CD4-positive, alpha-beta T cell treated with Interleukin-6 for 4 hours (primary cell): ENCODE data around the gene UCK2.

Source experiments
- DNase-seq: peaks from one replicate; pipeline ENCODE4 v3.0.0-alpha.2; 2020; ENCODE audit warnings: mixed read lengths

The UCK2 gene

DNA sequence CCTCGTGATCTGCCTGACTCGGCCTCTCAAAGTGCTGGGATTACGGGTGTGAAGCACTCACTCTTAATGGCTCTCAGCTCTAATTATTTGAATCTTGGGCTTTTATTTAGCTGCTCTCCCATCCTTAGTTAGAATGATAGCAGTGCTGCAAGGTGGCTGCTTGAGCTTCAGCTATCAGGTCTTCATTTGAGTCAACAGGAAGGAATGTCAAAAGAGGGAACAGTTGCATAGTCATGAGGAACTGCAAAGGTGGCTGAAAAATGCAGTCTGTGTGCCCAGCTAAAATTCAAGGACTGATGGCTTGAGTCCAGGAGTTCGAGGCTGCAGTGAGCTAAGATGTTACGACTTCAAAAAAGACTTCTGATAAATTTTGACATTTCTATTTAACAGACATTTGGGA, 55.6 kb downstream of the UCK2 start:
- no peak for DNase-seq

DNA sequence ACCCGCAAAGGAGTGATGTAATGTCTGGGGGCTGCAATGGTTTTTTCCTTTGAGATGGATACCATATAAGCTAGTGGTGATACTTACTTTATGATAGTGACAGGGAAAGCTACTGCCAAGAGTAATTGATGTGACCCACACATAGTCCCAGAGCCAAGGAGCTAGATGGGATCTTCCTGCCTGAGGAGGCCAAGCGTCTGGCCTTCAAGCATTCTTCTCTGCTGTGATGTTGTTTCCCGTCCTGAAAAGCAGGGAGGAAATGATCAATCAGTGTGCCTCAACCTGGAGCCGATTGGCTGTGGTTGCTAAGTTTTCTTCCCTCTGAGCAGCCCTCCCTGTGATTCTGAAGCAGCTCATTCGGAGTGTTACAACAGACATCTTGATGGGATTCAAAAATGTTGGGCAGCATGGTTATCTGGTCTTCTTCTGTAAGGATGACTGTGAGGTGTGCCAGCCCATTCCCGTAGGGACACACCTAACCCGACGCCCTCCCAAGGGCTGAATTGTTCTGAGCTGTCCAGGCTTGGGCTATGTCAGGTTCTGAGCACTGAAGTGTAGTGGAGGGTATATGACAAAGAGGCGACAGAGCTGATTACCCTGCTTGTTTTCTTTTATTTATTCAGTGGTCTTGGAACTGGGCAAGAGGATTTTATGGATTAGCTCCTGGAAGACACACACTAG, 56.7 kb downstream of the UCK2 start:
- DNase-seq = no peak

DNA sequence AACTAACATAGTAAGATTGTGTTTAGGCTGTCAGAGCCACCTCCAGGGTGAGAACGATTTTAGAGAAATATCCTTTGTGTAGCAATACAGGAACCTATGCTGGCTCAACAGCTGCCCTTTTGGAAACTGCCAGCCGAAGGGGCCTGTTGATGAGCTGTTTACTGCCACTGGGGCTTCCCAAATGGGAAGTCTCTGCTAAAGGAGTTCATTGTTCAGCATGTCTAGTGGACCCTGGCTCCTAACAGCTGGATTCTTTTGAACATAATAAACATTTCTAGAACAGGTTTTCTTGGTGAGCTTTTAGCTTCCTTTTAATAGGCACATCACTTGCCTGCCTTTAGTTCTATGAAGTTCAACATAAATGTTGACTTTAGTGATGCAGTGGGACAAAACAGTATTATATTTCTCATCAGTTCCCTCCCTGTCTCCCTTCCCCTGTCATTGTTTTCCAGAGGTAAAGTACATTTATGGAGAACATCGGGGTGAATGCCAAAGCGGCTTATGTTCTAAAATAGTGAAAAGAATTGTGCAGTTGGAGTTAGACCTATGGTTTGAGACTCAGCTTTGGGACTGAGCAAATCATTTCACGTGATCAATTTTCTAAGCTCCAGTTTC, 57.4 kb downstream of the UCK2 start:
- DNase-seq = no peak

DNA sequence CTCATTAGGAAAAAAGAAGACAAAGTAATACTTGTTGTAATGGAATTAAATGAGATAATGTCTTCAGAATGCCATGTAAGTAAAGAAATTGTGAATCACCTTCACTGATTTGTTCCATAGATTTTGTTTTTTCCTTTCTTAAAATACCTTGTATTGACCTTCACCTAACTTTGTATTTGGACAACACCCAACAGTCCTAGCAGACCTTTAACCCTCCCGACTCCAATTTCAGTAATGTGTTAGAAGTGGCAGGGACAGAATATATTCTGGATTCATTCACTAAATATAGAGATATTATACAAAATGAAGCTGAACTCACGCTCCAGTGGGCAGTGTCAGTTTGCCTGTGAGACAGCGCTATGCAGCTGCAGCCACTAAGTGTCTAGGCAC, 57.9 kb downstream of the UCK2 start:
- no peak for DNase-seq

DNA sequence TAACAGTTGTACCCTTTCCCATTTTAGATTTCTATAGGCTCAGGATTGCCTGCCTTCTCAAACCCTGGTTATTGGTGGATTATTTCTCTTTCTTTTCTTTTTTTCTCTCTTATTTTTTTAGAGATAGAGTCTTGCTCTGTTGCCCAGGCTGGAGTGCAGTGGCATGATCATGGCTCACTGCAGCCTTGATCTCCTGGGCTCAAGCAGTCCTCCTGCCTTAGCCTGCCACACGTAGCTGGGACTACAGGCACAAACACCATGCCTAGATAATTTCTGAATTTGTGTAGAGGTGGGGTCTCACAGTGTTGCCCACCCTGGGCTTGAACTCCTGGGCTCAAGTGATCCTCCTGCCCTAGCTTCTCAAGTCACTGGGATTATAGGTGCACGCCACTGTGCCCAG, 58.8 kb downstream of the UCK2 start:
- no peak for DNase-seq

DNA sequence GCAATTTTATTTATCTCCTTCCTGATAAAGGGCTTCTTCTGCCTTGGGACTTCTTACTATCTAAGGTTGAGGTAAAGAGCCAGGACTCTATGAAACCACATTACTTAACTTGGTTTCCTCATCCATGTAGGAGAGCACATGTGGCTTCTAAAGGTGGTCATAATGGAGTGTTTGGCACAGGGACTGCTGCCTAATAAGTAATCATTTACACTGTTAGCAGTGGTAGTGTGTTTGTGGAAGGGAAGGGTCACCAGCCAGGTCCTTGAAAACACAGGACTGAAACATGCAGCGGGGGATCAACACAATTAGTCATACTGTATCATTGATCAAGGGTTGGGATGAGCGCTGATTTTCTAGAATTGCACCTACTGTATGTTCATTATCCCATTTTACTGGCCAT, 59.6 kb downstream of the UCK2 start:
- DNase-seq = no peak

DNA sequence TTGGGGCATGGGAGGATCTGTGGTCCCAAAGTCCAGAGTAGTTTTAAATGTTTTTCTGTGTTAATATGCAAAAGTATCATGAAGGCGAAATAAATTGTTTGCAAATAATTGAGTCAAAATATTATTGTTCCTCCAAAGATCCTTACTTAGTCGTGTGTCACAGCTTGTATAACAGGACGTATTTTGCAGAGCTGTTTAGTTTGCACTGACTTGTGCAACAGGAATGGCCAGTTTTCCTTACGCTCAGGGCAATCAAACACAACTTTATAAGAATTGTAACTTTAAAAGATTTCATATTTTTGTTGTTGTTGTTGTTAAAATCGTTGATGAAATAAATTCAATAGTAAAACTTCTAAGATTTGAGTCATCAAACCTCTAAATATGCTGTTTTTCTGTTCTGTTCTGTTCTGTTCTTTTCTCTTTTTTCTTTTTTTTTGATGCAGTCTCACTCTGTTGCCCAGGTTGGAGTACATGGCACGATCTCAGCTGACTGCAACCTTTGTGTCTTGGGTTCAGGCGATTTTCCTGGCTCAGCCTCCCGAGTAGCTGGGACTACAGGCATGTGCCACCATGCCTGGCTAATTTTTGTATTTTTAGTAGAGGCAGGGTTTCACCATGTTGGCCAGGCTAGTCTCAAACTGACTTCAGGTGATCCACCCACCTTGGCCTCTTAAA, 60.6 kb downstream of the UCK2 start:
- DNase-seq = no peak

DNA sequence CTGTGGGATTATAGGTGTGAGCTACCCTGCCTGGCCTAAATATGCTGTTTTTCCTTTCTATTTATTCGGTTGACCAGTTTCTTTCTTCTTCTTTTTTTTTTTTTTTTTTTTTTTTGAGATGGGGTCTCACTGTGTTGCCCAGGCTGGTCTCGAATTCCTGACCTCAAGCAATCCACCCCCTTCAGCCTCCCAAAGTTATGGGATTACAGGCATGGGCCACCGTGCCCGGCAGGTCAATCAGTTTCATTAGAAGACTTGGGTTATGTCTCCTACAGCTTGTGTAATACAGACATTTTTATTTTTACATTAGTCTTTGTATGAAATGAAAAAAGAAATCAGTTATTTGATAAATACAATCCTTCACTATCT, 61.1 kb downstream of the UCK2 start:
- DNase-seq = no peak

DNA sequence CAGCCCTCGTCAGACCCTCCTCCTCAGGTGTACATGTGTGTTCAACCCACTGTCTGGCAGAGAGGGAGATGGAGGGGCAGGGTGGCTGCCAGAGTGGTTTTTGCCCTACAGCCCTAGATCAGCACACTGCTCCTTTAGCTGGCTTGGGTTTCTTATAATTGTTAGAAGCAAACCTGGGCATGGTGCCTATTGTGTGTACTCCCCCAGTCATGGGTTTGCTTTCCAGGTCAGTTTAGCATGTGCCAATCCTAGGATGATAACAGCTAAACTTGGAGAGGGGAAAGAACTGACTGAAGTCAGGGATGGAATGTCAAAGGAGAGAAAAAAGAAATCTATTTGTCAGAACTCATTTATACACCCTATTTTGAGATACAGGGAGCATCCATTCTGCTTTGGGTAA, 63.3 kb downstream of the UCK2 start:
- no peak for DNase-seq

DNA sequence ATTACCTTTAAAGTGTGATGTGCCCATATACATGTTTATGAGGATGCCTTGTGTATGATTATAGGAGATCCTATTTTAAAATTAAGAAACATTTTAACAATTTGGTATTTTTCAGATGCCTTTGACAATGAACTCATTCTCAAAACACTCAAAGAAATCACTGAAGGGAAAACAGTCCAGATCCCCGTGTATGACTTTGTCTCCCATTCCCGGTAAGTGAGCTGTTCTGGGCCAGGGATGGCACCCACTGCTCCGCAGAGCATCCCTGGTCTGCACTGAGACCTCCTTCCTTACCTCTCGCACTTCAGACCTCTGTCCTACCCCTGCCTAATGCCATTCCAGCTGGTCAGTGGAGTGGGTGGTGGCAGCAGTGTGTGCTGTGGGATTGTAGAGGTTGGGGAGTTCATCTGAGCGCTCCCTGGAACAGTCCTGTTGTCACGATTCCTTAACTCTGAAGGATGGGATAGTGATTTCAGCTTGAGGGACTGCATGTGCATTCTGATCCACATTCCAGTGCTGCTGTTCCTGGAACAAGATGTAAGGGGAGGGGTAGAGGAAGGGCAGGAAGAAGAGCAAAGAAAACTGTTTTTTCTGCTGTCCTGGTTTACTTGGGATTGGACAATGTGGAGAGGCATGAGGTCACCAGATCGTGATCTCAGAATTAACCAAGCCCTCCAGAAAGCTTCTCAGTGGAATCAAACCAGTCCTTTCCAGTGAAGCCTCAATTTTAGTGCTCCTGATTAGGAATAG, 63.9 kb downstream of the UCK2 start:
- DNase-seq = no peak

DNA sequence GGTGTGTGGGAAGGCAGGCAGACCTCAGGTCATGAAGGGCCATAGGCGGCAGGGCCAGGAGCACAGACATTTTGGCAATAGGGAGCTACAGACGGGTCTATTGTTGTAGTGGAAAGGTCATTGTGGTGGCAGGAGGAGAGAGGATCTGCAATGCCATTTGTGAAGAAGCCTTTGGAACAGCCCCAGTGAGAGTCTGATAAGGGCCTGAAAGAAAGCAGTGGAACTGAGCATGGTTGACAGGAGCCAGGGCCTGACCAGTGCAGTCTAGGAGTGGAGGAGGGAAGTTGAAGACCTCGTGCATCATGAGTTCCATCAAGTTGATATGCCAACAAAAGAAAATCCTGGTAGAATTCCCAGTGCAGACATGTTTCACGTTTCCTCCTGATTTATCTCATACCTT, 65.5 kb downstream of the UCK2 start:
- no peak for DNase-seq

DNA sequence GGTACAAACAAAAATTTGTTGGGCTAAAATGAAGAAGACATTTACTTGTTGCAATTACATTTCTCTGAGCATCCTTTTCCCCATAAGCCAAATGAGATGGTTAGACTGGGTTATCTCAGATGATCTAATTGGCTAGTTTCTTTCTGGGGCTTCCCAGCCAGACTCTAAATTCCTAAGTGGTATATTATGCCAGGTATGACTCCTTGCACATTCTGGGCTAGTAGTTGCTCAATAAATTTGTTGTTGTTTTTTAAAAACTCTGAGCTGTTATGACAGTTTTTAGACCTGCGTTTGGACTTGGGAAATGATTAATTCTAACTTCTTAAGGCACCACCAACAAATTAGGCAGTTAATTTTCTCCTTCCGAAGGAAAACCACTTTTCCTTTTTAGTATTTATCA, 66.1 kb downstream of the UCK2 start:
- no peak for DNase-seq

DNA sequence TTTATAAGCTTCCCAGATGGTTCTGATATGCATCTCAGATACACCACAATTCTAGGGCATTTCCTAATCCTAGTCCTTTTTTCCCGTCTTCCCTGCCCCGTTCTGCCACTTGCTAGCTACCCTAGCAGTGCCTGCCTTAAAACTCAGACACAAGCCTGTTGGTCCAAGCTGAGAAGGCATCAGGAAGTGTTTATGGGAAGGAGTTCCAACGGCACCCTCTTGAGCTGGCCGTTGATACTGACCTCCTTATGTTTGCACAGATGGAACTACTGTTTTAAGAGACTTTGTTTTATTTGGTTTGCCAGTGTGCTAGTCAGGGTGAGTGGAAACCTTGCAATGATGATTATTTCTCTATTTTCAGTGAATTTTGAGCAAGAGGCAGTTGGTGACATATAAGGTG, 67.2 kb downstream of the UCK2 start:
- DNase-seq = no peak

DNA sequence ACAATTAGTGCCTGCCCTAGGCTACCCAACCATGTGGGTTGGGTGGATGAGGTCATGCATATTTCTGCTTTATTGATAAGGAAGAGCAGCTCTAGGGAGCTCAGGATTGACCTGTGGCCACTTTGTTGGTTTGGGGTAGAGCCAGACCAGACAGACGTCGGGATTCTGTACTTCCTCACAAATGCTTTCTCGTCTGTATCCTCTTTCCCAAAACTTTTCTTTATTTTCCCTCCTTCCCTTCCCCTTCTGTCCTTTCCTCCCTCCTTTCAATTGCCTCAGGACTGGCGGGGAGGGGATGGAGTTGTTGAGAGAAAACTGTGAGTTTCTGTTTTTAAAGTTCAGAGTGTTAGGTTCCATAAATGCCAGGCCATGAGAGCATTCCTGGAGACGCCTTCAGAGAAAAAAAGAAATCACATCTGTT, 68.0 kb downstream of the UCK2 start:
- no peak for DNase-seq

DNA sequence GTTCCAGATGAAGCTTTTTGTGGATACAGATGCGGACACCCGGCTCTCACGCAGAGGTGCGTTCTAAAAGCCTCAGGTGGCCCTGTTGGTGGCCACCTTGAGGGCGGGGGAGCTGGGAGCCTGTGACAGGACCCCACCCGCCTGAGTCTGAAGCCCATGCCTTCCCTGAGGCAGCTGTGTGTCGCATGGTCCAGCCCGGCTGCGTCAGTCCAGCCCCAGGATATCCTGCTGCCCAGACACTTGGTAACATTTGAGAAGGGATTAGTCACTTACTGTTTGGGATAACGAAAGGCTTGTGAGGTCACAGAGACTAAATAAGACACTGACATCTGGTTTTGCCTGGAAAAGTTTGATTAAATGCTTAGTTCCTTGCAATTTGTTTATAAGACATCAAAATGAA, 68.9 kb downstream of the UCK2 start:
- no peak for DNase-seq

DNA sequence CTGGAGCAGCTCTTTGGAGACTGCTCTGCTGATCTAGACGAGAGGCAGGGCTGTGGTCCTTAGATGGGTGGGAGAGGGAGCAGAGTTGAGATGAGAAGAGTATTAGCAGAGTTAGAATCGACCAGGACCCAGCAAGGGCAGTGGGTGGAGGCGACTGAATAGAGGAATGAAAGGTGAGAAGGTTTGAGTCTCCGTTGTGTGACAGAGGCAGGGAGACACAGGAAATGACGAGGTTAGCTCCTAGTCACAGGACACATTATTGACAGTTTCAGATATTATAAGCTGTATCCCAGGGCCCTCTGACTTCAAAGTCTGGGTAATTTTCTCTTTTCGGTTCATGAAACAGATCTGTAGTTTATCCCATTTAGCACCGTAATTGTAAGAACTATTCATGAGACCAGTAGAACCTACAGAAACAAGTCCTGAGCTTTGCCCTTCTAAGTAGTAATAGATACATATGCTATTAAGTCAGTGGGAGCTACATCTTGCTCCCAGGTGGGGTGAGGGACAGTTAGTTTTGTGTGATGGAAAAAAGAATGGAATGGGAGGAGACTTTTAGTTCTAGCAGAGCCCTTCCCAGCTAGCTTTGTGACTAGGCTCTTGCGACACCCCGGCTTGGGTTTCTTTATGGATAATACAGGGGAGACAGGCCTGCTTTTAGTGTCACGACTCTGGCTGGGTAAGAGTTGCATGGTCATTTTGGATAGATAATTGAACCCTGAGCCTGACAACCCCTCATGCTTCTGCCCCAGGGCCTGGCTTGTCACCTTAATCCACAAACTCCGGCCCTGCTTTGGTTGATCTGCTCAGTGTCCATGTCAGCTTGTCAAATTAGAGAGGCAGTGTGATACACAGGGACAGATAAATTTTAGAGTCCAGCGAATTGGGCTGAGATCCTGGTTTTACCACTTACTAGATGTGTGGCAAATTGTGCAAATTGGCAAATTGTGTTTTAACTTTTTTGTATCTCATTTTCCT, 70.2 kb downstream of the UCK2 start:
- DNase-seq = no peak

DNA sequence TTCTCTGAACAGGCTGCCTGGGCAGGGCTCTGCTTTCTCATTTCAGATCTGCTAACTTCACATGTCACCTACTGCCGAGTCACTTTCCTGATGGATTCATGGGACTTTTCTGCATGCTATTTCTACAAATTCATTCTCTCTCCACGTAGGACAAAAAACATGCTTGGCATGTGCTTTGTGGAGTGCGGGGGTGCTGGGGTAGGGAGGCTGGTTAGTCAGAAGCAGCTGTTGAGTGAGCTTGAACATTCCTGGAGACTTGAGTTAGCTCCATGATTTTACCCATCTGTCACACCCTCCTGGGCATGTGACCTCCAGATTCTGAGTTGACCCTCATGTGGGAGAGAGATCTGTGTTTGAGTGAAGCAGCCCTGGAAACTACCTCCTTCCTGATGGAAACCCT, 71.4 kb downstream of the UCK2 start:
- DNase-seq = no peak

DNA sequence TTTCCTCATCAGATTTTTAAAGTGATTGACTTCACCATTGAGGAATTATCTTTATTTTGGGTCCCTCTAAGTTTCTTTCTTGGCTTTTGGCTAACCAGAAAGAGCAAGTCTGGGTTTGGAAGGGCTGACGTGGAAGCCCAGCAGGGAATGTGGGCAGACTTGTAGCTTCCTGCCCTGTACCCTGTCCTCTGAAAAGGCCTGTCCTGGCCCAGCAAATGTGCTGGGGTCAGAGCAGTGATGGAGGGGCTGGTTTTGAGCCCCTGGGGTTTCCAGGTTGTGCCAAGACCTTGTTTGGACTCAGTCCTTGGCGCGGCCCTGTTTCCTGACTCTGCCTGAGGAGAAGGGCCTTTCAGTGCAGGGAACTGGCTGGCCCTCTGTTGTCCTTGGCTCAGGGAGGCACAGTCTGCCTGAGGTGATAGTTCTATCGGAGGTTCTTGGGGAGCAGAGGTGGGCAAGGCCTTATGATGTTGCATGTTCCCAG, 72.1 kb downstream of the UCK2 start:
- DNase-seq = no peak

DNA sequence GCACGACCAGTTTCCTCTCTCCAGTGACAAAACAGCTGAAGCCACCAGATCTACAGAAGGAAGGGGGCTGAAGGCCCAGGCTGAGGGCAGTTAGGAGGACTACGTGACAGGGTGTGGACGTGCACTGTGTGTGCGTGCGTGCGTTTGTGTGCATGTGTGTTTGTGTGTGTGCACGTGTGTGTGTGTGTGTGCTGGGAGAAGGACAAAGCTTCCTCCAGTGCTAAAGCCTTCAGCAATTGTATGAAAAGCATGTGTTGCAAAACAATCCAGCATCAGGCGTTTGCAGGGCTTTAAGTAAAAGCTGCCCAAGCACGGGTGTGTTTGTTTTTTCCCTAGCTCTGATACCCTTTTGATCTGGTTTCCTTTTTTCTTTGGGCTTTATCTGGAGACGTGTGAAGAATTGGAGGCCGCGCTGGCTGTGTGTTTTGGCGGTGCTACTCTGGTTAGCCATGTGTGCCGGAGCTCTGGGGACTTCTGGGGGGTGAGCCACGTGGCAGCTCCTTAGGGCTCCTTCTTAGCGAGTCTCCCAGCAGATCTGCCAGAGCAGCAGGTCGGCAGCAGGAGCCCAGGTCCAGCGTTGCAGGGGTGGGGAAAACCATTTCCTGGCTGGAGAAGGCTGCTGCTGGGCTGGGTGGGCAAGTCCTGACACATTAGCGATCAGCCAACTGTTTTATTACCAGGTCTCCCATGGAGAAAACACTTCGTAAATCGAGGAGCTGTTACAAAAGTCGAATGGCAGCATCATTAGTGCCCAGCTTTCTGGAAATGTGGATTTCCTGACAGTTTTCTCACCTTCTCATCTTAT, 73.4 kb downstream of the UCK2 start:
- DNase-seq = no peak

DNA sequence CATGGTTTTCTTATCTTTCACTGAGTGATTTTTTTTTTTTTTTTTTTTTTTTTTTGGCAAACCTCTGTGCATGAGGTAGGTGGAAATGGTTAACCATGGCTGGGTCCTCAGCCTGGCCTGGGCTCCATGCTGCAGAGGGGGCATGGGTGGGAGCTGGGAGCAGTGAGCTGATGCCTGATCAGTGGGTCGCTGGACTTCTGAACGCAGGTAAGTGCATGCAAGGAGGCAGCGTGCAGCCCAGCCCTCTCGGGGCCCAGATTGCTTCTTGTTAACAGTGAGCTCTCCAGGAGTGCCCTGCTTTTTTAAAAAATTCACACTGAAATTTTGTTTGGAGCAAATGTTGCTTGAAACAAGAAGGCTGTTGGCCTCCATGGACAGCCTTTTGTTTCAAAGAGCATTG, 75.2 kb downstream of the UCK2 start:
- no peak for DNase-seq

DNA sequence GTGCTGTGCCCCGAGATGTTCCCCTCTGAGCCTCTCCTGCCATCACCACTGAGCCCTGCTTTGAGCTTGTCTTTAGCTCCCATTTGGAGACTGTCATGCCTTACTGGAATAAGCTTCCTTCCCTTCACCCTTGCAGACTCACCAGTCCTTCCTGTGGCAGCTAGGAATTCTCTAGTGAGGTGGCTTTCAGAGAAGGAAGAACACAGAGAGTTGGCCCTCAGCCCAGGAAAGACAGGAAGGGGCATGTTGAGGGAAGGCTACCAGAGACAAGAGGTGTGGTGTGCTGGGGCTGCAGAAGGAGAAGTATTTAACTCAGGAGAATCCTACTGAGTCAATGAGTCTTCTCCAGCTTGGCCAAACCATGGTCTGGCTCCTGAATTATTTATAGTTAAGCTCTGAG, 76.3 kb downstream of the UCK2 start:
- DNase-seq = no peak

DNA sequence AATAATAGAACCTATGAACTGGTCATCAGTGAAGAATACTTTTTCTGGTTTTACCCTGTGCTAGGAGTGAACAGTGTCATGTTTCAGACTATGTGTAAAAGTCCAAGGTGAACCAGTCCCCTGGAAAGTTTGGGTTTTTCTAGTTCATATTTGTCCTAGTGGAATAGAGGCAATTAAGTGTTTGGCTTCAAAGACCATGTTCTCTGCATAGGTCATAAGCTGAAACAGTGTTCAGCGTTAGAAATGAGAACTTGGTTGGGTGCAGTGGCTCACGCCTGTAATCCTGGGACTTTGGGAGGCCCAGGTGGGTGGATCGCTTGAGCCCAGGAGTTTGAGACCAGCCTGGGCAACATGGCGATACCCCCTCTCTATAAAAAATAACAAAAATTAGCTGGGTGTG, 77.5 kb downstream of the UCK2 start:
- no peak for DNase-seq
